ENCODE measurements around the gene SLC22A7. TPM values are rescaled to one million over a fixed set of nuclear protein-coding genes. Genes with fewer than 3 reads are reported as not detected.

SLC22A7 gene, protein sequence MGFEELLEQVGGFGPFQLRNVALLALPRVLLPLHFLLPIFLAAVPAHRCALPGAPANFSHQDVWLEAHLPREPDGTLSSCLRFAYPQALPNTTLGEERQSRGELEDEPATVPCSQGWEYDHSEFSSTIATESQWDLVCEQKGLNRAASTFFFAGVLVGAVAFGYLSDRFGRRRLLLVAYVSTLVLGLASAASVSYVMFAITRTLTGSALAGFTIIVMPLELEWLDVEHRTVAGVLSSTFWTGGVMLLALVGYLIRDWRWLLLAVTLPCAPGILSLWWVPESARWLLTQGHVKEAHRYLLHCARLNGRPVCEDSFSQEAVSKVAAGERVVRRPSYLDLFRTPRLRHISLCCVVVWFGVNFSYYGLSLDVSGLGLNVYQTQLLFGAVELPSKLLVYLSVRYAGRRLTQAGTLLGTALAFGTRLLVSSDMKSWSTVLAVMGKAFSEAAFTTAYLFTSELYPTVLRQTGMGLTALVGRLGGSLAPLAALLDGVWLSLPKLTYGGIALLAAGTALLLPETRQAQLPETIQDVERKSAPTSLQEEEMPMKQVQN
- total RNA-seq (2014; rRNA removed; shearing (Covaris generic)): not detected in 2 replicates

DNA sequence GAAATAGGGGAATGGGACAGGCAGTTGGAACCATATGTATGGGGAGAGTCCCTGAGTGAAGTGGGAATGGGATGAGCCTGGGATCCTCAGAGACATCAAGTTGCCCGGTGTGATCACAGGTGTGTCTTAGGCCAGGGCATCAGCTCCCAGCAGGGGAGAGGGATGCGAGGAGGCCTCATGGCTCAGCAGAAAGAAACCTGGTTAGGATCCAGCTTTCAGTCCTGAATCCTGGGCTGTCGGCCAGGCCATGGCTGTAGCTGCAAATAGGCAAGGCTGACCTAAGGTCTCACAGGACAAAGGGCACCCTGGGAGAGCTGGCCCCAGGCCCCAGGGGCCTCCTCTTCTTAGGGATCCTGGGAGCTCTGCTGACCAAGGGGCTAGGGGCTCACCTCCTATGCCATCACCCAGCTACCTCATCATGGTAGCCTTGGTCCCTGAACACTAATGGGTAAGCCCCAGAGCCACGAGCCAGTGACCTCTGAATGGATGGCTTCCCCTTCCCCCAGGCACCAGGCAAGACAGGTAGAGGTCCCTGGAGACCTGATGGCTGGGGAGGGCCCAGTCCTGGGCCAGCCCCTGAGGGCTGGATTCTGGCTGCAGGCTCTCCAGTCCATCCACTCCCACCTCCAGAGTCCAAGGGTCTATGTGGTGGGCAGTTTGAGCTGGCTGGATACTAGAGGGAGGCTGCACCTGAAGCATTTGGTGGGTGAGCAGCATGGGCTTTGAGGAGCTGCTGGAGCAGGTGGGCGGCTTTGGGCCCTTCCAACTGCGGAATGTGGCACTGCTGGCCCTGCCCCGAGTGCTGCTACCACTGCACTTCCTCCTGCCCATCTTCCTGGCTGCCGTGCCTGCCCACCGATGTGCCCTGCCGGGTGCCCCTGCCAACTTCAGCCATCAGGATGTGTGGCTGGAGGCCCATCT lies at the start of gene SLC22A7:
SLC22A7 (plus strand) TSS at position 617 of the 921 bp plus-strand sequence; CDS start at position 716, 99 bp downstream.
- no peaks in the 10 kb centered on the region for H3K36me3 ChIP-seq
- H3K4me3 ChIP-seq: no peak within 1 kb of the TSS
- H3K27ac ChIP-seq: no peak within 1 kb of the TSS
- H3K4me1 ChIP-seq: no peaks in the 10 kb centered on the region
- no peaks in the 10 kb centered on the region for H3K9me3 ChIP-seq (replicated peaks)
- H3K27me3 ChIP-seq: peaks cover 24% of the 10 kb centered on the region
- DNase-seq: no peak

DNA sequence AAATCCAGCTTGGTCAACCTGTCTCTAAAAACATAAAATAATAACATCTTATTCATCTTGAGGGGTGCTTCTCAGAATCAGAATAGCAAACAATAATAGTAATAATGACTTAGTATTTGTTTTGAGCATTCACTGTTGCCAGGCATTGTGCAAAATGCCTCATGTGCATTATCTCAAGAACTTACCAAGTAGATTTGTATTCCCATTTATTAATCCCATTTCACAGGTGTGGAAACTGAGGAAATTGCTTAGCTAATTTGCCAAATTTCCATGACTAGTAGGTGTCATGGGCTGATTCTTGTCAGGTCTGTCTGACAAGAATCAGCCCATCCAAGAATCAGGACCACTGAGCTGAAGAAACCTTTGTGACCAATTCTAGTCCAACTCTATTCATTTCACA lies 49.3 kb upstream of the SLC22A7 start:
- H3K27ac ChIP-seq: no peak overlapping the region
- H3K27me3 ChIP-seq: peaks cover 27% of the 10 kb centered on the region
- no peak overlapping the region for H3K4me3 ChIP-seq
- no peaks in the 10 kb centered on the region for H3K9me3 ChIP-seq (replicated peaks)
- H3K4me1 ChIP-seq: no peaks in the 10 kb centered on the region; the same call in 1 of the 2 replicates
- no peak for DNase-seq
- H3K36me3 ChIP-seq: no peaks in the 10 kb centered on the region

DNA sequence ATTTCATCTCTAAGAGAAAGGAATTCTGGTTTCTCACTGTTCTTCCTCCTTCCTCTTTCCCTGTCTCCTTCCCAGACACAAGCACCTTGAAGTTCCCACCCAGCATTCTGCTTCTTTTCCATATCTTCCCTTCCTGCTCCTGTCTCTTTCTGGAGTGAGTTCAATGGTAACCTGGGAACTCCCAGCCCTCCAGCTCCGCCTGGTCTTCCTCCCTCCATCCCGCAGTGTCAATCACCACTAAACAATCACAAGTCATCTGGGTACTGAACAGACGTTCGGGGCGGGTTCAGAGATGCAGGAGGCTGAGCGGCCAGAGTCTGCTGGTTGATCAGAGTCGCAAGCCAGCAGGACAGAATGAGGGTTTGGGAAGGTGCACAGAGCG lies 47.1 kb upstream of the SLC22A7 start:
- H3K27me3 ChIP-seq: peaks cover 22% of the 10 kb centered on the region
- no peak for DNase-seq

DNA sequence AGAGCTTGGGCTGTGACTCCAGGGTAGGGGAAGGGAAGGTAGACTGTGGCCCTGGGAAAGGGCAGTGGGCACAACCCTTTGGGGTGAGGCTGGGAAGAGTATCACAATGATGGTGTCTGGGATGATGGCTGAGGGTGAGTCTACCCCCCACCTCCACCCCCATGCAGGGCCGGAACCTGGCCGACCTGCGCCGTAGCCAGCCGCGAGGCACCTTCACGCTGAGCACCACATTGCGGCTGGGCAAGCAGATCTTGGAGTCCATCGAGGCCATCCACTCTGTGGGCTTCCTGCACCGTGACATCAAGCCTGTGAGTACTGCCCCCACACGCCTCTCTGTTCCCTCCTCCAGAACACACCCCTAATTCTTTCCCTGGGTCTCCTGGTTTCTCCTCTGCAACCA lies 44.7 kb upstream of the SLC22A7 start:
- H3K4me3 ChIP-seq: no peak overlapping the region
- peaks cover 25% of the 10 kb centered on the region for H3K27me3 ChIP-seq
- H3K36me3 ChIP-seq: no peaks in the 10 kb centered on the region
- no peaks in the 10 kb centered on the region; the same call in 1 of the 2 replicates for H3K4me1 ChIP-seq
- no peak for DNase-seq
- no peak overlapping the region for H3K27ac ChIP-seq
- no peaks in the 10 kb centered on the region for H3K9me3 ChIP-seq (replicated peaks)

More for the DNA sequence above, 47.1 kb upstream of the SLC22A7 start:
- H3K36me3 ChIP-seq: no peaks in the 10 kb centered on the region
- H3K4me1 ChIP-seq: no peaks in the 10 kb centered on the region; the same call in 1 of the 2 replicates
- H3K9me3 ChIP-seq (replicated peaks): no peaks in the 10 kb centered on the region
- no peak overlapping the region for H3K4me3 ChIP-seq
- H3K27ac ChIP-seq: no peak overlapping the region

DNA sequence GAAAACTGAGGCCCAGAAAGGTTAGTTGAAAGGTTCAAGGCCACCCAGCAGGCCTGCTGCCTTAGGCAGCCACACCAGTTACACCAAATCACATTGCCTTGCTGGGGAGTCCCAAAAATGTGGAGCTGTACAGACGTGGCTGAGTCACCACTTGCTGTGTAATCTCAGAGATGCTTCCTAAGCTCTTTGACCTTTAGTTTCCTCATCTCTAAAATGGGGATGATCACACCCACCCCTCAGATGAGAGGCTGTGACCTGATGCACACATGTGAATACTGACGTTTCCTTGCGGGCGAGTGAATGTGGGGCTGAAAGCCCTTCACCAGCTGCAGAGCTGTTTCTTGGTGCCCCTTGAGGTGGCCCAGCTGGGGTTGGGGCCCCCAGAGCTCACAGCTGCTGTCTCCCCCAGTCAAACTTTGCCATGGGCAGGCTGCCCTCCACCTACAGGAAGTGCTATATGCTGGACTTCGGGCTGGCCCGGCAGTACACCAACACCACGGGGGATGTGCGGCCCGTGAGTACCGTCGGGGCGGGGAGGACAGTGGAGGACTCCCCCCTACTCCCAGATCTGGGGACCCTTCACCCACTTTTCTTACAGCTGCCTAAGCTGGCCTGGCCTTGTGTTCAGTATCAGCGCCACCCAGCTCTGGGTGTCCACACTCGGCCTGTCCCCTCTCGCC lies 43.8 kb upstream of the SLC22A7 start:
- Histone ChIP-seq H3K4me1 (no peaks in the 10 kb centered on the region; the same call in 1 of the 2 replicates), H3K27me3 (peaks cover 21% of the 10 kb centered on the region), H3K27ac (no peak overlapping the region), H3K9me3 (replicated peaks) (no peaks in the 10 kb centered on the region), H3K4me3 (no peak overlapping the region), H3K36me3 (no peaks in the 10 kb centered on the region)
- DNase-seq: no peak

DNA sequence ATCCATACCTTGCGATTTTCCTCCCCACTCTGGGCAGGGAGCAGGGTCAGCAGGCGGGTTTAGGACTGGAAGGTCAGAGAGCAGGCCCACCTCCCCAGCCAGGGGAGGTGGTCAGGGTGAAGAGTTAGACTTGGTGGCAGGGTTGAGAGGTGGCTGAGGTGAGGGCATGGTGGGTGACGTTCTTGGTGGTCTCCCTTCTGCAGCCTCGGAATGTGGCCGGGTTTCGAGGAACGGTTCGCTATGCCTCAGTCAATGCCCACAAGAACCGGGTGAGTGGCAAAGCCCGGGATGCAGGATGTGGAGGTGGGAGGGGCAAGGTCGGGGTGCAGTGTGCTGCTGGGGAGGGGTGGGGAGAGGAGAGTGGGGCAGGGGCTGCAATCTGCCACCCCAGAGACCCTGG lies 43.2 kb upstream of the SLC22A7 start:
- Histone ChIP-seq H3K36me3 (no peaks in the 10 kb centered on the region), H3K4me1 (no peaks in the 10 kb centered on the region; the same call in 1 of the 2 replicates), H3K9me3 (replicated peaks) (no peaks in the 10 kb centered on the region), H3K27ac (no peak overlapping the region), H3K4me3 (no peak overlapping the region), H3K27me3 (peaks cover 21% of the 10 kb centered on the region)
- no peak for DNase-seq

DNA sequence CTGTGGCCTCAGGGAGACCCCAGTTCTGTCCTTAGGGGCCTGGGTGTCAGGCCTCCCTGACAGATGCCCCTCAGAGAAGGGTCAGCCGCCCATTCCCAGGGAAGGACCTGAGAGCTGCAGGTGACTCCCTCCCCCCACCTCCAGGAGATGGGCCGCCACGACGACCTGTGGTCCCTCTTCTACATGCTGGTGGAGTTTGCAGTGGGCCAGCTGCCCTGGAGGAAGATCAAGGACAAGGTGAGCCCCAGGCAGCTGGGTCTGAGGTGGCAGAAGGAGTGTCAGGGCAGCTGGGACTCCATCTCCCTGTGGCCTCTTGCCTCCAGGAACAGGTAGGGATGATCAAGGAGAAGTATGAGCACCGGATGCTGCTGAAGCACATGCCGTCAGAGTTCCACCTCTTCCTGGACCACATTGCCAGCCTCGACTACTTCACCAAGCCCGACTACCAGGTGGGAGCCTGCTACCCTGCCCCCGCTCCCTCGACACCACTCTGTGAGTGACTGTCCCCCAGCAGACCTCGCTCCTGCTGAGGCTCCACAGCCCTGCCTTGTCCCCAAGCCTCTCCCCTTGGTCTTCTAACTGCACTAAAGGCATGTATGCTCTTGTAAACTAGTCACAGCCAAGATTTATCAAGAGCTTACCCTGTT lies 42.5 kb upstream of the SLC22A7 start:
- no peaks in the 10 kb centered on the region for H3K9me3 ChIP-seq (replicated peaks)

DNA sequence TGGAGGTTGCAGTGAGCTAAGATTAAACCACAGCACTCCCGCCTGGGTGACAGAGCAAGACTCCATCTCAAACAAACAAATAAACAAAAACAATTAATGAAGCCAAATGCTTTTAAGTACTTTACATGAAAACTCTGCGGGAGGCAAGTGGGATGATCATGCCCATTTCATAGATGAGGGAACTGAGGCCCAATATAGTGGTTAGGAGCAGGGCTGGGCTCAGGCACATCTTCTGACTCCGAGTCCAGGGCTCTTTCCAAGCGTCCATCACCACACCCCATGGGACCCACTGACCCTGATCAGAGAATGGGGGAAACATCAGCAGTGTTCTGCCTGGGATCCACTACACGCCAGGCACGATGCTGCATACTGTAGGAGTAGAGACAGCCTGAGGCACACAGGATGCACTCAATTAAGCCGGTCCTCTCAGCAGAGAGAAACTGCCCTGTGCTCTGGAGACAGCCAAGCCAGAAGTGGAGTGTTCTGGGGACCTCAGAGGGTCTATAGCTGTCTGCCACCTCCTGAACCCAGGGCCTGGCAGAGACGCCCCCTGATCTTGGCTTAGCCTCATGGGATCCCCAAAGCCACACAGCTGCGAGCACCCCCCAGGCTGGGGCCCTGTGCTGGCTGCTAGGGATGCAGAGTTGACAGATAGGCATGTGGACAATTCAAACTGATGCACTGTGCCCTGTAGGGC lies 41.2 kb upstream of the SLC22A7 start:
- peaks cover 9% of the 10 kb centered on the region for H3K27me3 ChIP-seq
- no peaks in the 10 kb centered on the region for H3K36me3 ChIP-seq
- no peaks in the 10 kb centered on the region for H3K9me3 ChIP-seq (replicated peaks)
- no peak for DNase-seq
- no peak overlapping the region for H3K4me3 ChIP-seq
- no peak overlapping the region for H3K27ac ChIP-seq
- no peaks in the 10 kb centered on the region for H3K4me1 ChIP-seq

More for the DNA sequence above, 42.5 kb upstream of the SLC22A7 start:
- Histone ChIP-seq H3K27me3 (peaks cover 19% of the 10 kb centered on the region), H3K27ac (no peak overlapping the region), H3K36me3 (no peaks in the 10 kb centered on the region), H3K4me3 (no peak overlapping the region), H3K4me1 (no peaks in the 10 kb centered on the region; the same call in 1 of the 2 replicates)
- DNase-seq: no peak

DNA sequence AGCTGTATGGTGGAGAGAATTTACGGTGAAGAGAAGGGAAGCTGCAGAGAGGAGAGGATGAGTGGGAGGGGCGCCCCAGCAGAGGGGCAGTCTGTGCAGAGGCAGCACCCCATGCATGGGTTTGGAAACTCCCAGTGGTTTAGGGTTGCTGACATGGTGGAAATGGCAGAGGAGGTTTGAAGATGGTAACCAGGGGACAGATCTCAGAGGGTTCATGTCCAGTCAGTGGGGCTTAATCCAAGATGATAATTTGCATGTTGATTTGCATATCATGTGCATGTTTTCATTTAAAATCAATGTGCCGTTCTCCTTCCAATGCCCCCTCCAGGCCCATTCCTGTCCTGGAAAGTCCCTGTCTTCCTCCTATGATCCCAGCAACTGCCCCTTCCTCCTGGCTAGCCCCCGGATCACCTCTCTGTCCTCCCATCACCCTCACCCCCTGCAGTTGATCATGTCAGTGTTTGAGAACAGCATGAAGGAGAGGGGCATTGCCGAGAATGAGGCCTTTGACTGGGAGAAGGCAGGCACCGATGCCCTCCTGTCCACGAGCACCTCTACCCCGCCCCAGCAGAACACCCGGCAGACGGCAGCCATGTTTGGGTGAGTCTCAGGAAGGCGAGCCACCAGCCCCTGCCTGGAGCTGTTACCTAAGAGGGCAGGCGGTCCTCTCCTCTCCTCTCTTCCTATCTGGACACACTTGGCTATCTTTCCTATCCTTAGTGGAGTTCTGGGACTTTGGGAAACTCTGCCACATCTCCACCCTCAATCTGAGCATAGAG lies 40.5 kb upstream of the SLC22A7 start:
- DNase-seq: no peak

DNA sequence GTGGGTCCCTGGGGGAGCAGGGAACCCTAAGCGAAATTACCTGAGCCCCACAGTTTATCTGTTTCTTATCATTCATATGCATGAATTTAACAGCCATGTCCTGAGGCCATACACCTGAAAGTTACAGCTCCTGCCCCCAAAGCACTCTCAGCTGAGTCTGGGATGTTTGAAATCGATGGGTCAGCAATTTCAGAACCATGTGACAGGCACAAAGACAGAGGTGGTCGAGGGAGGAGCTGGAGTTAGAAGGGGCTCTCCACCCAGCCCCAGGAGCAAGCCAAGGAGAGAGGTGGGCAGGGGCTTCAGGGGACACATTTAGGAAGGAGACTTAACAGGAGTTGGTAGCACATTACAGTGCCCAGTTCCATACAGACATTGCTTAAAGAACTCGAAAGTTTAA lies 39.9 kb upstream of the SLC22A7 start:
- Histone ChIP-seq H3K4me3 (no peak overlapping the region), H3K27me3 (peaks cover 8% of the 10 kb centered on the region; the same call in 1 of the 2 replicates), H3K4me1 (no peaks in the 10 kb centered on the region), H3K36me3 (no peaks in the 10 kb centered on the region), H3K27ac (no peak overlapping the region), H3K9me3 (replicated peaks) (no peaks in the 10 kb centered on the region)
- DNase-seq: no peak

More for the DNA sequence above, 40.5 kb upstream of the SLC22A7 start:
- H3K4me1 ChIP-seq: no peaks in the 10 kb centered on the region
- no peaks in the 10 kb centered on the region for H3K36me3 ChIP-seq
- no peak overlapping the region for H3K4me3 ChIP-seq
- no peak overlapping the region for H3K27ac ChIP-seq
- no peaks in the 10 kb centered on the region for H3K9me3 ChIP-seq (replicated peaks)
- peaks cover 8% of the 10 kb centered on the region; the same call in 1 of the 2 replicates for H3K27me3 ChIP-seq

DNA sequence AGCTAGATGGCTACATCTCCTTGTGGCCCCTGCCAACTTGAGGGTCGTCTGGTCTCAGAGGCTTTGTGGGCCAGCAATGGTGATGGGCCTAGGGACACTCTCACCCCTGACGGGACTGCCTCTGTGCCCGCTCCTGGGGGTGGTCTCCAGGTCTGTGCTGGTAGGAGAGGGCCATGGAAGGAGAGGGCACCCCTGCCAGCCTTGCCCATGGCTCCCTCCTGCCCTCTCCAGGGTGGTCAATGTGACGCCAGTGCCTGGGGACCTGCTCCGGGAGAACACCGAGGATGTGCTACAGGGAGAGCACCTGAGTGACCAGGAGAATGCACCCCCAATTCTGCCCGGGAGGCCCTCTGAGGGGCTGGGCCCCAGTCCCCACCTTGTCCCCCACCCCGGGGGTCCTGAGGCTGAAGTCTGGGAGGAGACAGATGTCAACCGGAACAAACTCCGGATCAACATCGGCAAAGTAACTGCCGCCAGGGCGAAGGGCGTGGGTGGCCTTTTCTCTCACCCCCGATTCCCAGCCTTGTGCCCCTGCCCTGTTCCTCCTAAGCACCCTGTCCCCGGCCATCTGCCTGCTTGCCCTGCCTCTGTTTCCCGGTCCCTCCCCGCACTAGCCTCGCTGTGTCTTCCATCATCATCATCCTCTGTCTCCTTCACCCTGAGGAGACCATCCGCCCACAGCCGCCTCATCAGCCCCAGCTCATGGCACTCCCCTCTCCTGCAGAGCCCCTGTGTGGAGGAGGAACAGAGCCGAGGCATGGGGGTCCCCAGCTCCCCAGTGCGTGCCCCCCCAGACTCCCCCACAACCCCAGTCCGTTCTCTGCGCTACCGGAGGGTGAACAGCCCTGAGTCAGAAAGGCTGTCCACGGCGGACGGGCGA lies 39.0 kb upstream of the SLC22A7 start:
- Histone ChIP-seq H3K27me3 (peaks cover 8% of the 10 kb centered on the region; the same call in 1 of the 2 replicates), H3K9me3 (replicated peaks) (no peaks in the 10 kb centered on the region), H3K4me3 (no peak overlapping the region), H3K27ac (no peak overlapping the region), H3K36me3 (no peaks in the 10 kb centered on the region), H3K4me1 (no peaks in the 10 kb centered on the region)
- no peak for DNase-seq

DNA sequence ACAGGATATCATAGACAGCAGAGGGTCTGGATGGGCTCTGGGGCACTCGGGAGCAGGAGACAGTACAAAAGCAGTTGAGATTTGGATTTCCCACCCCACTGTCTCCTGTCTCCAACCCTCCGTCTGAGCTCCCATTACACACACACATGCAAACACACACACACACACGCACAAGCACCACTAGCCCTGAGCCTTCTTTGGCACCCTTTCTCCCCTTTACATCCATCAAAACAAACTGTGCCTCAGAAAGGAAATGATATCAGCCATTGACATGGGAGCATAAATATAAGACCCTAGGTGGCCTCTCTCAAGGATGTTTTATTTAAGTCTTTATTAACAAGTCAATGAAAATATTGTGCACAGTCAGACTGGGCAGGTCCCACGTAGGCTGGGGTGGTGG lies 37.3 kb upstream of the SLC22A7 start:
- peaks cover 8% of the 10 kb centered on the region; the same call in 1 of the 2 replicates for H3K27me3 ChIP-seq
- no peaks in the 10 kb centered on the region for H3K4me1 ChIP-seq
- H3K9me3 ChIP-seq (replicated peaks): no peaks in the 10 kb centered on the region
- H3K4me3 ChIP-seq: no peak overlapping the region
- no peak overlapping the region for H3K27ac ChIP-seq
- no peak for DNase-seq
- H3K36me3 ChIP-seq: no peaks in the 10 kb centered on the region
